D721Med (cell line): Measurements from ENCODE around the gene PCSK9.

Experiments
- DNase-seq: peaks from one replicate; pipeline ENCODE4 v3.0.0; 2011; ENCODE audit warnings: low spot score; ENCODE audit not compliant: insufficient read length
- FAIRE-seq: peaks from 2 replicates; lab custom pipeline; 2011; peaks lifted over from hg19 to GRCh38; lab: Jason Lieb, UNC
- TF ChIP-seq, protein P1 (sequence below): IDR thresholded peaks from 2 replicates; pipeline ENCODE4 v1.5.1; 2012; ENCODE audit warnings: mild to moderate bottlenecking, control low read depth; ENCODE audit not compliant: insufficient read depth; ENCODE audit errors: missing control alignments

Gene PCSK9

DNA sequence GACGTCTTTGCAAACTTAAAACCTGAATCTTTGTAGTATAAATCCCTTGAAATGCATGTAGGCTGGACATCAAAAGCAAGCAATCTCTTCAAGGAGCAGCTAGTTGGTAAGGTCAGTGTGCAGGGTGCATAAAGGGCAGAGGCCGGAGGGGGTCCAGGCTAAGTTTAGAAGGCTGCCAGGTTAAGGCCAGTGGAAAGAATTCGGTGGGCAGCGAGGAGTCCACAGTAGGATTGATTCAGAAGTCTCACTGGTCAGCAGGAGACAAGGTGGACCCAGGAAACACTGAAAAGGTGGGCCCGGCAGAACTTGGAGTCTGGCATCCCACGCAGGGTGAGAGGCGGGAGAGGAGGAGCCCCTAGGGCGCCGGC, 390 bp upstream of the PCSK9 start:
- TF ChIP-seq, protein P1, sequence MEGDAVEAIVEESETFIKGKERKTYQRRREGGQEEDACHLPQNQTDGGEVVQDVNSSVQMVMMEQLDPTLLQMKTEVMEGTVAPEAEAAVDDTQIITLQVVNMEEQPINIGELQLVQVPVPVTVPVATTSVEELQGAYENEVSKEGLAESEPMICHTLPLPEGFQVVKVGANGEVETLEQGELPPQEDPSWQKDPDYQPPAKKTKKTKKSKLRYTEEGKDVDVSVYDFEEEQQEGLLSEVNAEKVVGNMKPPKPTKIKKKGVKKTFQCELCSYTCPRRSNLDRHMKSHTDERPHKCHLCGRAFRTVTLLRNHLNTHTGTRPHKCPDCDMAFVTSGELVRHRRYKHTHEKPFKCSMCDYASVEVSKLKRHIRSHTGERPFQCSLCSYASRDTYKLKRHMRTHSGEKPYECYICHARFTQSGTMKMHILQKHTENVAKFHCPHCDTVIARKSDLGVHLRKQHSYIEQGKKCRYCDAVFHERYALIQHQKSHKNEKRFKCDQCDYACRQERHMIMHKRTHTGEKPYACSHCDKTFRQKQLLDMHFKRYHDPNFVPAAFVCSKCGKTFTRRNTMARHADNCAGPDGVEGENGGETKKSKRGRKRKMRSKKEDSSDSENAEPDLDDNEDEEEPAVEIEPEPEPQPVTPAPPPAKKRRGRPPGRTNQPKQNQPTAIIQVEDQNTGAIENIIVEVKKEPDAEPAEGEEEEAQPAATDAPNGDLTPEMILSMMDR = no peak
- DNase-seq (no peak), FAIRE-seq (no peak)

DNA sequence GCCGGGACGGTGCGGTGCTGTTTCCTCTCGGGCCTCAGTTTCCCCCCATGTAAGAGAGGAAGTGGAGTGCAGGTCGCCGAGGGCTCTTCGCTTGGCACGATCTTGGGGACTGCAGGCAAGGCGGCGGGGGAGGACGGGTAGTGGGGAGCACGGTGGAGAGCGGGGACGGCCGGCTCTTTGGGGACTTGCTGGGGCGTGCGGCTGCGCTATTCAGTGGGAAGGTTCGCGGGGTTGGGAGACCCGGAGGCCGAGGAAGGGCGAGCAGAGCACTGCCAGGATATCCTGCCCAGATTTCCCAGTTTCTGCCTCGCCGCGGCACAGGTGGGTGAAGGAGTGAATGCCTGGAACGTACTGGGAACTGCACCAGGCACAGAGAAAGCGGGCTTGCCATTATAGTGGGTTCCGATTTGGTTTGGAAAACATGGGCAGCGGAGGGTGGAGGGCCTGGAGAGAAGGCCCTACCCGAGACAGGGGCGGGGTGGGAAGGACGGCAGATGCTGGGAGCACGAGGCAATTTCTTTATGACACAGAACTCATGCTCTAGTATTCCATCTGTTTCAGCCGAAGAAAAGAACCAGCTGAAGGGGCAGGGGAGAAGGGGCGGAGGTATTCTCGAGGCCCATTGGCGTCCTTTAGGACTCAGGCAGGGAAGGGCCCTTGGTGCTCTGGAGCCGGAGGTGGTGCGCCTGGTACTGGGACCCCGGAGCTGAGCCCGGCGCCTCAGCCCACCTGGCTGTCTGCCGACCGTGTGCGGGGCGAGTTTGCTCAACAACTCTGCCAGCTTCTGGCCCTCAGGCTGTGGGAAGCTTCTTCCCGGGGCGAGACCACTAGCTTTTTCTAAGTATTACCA, 960 bp downstream of the PCSK9 start:
- FAIRE-seq (no peak), DNase-seq (no peak)

DNA sequence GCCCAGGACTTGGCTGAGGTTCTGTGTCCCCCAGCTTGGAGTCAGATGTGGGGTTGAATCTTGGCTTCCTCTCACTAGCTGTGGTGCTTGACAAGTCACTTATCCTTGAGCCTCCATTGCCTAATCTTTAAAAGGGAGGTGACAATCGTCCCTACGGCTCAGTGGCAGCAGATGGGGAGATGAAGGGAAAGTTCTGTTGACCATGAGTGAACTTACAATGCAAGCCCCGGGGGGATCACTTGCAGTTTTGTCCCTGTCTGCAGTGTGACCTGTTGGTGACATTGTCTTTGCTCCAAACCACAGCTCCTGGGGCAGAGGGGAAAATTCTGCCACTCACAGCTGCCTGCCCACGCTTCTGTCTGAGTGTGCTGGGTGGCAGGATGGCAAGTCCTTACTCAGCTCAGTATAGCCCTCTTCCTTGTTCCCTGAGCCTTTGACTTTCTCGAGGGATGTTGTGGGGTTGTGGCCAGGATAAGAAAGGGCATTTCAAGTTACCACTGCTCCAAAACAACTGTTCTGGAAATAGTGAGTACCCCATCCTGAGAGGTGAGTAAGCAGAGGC, 1.7 kb downstream of the PCSK9 start:
- no peak for DNase-seq
- FAIRE-seq = no peak
- TF ChIP-seq, protein P1 = no peak

More for the DNA sequence above, 960 bp downstream of the PCSK9 start:
- TF ChIP-seq, protein P1 = no peak

DNA sequence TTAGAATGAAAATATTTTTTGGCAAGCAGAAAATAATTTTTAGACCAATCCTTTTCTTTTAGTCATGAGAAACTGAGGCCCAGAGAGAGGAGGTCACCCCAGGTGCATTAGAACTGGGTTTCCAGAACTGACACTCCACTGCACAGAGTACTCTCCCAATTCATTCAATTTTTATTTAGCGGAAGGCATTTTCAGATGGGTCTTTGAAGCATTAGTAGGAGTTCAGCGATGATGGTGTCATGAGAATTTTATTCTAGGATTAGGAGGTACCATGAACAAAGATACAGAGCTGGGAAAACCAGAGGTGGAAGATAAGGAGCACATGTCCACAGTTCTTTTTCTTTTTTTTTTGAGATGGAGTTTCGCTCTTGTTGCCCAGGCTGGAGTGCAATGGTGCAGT, 2.3 kb downstream of the PCSK9 start:
- DNase-seq = no peak
- no peak for FAIRE-seq
- TF ChIP-seq, protein P1 = no peak

DNA sequence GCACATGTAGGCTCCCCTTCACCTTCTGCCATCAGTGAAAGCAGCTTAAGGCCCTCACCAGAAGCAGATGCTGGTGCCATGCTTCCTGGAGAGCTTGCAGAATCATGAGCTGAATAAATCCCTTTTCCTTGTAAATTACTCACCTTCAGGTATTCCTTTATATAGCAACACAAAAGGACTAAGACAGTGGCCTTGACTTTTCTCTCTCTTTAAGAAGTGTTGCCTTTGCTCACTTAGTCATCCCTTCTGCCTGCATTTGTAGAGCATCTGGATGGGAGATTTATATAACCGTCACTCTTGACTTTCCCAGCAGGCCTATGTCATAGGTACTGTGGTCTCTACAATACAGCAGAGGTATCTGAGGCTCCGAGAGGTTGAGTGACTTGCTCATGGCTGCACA, 3.7 kb downstream of the PCSK9 start:
- FAIRE-seq (no peak), DNase-seq (no peak)
- TF ChIP-seq, protein P1 = no peak

DNA sequence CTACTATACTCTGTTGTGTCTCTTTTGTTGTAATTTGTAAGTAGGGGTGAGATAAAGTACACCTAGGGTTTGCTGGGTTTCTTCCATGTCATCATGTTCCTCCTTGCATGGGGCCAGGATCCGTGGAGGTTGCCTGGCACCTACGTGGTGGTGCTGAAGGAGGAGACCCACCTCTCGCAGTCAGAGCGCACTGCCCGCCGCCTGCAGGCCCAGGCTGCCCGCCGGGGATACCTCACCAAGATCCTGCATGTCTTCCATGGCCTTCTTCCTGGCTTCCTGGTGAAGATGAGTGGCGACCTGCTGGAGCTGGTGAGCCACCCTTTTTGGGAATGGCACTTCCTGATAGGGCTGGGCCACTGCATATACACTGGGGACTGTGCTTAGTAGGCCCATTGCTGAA, 4.4 kb downstream of the PCSK9 start:
- TF ChIP-seq, protein P1 = no peak
- no peak for DNase-seq
- no peak for FAIRE-seq
